ENCODE results near the gene MMD.
A peak's percentile ranks its signal among the peaks of the same experiment; 100 is the strongest.
"Not testable (repeated sequence)": the region's sequence is repeated elsewhere in the genome, so short reads cannot be mapped to it uniquely, and the experiment has no call there.

MMD gene

DNA sequence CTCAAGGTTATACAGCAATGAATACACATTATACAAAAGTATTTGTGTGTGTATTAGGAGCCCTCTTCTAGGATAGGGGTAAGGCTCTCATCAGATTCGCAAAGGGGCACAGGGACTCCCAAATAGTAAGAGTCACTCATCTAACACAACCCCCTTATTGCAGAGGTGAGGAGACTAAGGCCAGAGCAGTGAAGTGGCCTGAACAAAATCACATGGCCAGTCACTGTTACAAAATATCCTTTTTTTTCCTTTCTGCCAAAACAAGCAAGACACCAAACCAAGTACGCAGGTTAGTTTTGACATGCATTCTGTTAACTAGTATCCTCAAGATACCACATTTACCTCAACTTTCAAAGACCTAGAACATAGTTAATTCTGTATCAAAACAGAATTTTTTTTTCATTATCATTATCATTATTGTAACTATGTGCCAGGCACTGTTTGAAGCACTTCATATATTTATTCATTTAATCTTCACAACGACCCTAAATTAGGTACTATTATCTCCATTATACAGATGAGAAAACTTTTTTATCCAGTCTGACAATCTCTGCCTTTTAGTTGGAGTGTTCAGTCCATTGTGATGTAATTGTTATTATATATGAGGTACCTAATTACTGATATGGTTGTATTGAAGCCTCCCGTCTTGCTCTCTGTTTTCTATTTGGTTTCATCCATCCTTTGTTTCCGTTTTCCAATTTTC lies 25.7 kb downstream of the MMD start:
- no peak for DNase-seq (ENCODE audit: low spot score in 2 of 2)
- H3K4me3 Mint-ChIP-seq: no peak overlapping the region

DNA sequence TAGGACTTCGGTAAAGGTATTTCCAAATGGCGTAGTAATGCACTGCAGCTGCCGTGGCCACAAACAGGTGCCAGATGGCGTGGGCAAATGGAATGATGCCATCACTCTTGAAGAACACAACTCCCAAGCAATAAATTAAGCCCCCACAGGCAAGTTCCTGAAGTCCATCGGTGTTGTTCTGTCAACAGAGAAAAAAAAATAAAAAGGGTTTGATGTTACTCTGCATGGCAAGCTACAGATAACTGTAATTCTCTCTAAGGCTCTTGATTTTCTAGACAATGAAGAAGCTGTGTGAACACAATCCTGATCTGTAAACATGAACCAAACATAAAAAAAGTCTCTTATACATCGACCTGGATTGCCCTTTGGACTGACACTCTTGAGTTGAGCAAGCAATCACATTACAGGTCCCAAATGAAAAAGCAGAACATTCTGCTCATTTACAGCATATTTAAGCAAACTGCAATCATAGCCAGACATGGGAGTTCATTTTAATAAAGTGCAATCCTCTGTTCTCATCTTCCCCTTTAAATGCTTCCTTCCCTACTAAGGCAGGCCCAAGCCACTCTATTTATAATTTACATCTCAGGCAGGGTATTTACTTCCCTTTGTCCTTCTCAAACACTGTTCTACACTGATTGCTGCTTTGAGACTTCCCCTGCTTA lies 27.1 kb downstream of the MMD start:
- H3K4me1 Mint-ChIP-seq: no peaks in the 10 kb centered on the region
- no peak for DNase-seq (ENCODE audit: low spot score in 2 of 2)
- no peaks in the 10 kb centered on the region for H3K9me3 Mint-ChIP-seq
- H3K27ac Mint-ChIP-seq: peak overlapping the region; percentile 13
- H3K4me3 Mint-ChIP-seq: no peak overlapping the region
- H3K36me3 Mint-ChIP-seq: peaks cover 51% of the 10 kb centered on the region
- no peak for ATAC-seq

More for the DNA sequence above, 25.7 kb downstream of the MMD start:
- no peaks in the 10 kb centered on the region for H3K9me3 Mint-ChIP-seq
- no peak overlapping the region for H3K27ac Mint-ChIP-seq
- H3K4me1 Mint-ChIP-seq: no peaks in the 10 kb centered on the region
- H3K36me3 Mint-ChIP-seq: peaks cover 65% of the 10 kb centered on the region
- ATAC-seq: no peak

DNA sequence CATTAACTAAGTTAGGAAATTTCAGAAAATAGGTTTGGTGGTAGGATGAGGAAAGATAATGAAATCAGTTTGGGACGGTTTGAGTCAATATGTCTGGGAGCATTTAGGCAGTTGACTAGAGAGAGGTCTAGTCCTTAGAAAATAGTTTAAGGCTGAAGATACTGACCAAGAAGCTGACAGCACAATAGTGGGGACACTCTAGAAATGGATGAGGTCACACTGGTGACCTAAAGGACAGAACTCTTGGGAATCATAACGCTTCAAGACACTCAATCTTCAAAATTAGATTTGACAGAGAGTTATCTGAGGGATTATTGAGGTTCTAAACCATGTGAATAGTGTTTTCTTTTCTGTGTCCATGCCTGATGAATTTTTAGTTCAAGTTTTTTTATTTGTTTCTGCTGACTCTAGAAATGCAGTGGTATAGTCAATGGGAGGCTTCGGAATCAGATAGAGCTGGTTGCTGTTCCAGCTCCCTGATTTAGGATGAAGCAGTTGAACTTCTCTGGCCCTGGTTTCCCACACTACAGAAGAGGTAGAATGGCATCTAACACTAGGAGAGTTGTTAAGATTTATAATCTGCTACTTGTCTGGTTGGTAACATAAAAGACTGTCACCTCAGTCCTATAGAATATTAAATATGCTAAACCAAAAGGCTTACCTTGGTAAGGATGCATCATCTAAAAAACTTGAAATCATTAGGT lies 29.7 kb downstream of the MMD start:
- H3K27ac Mint-ChIP-seq: no peak overlapping the region

DNA sequence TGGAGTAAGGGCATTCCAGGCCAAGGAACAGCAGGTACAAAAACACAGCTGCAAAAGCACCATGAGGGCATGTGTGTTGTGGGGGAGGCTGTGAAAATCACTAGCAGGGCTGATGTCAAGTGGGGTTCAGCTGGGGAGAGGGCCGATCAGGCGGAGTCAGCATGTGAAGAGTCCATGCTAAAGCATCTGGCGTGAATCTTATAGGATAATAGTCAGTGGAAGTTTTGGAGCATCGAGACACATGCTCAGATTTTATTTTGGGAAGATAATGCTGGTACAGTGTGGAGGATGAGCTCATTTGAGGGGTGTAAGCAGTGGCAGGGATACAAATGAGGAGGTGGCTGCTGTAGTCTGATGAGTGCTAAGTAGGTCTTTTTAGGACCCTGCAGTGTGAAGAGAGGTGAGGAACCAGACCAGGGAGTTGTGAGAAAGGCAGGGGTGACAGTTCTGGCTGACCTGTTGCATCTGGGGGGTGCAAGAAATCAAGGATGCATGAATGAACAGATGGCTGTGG lies 30.3 kb downstream of the MMD start:
- no peak for DNase-seq (ENCODE audit: low spot score in 2 of 2)
- no peak for ATAC-seq
- no peaks in the 10 kb centered on the region for H3K9me3 Mint-ChIP-seq
- peaks cover 26% of the 10 kb centered on the region for H3K36me3 Mint-ChIP-seq
- no peak overlapping the region for H3K4me3 Mint-ChIP-seq
- H3K27ac Mint-ChIP-seq: no peak overlapping the region
- H3K4me1 Mint-ChIP-seq: no peaks in the 10 kb centered on the region

More for the DNA sequence above, 29.7 kb downstream of the MMD start:
- Mint-ChIP-seq H3K4me3 (no peak overlapping the region), H3K36me3 (peaks cover 30% of the 10 kb centered on the region), H3K4me1 (no peaks in the 10 kb centered on the region), H3K9me3 (no peaks in the 10 kb centered on the region)
- ATAC-seq (no peak), DNase-seq (ENCODE audit: low spot score in 2 of 2) (no peak)

DNA sequence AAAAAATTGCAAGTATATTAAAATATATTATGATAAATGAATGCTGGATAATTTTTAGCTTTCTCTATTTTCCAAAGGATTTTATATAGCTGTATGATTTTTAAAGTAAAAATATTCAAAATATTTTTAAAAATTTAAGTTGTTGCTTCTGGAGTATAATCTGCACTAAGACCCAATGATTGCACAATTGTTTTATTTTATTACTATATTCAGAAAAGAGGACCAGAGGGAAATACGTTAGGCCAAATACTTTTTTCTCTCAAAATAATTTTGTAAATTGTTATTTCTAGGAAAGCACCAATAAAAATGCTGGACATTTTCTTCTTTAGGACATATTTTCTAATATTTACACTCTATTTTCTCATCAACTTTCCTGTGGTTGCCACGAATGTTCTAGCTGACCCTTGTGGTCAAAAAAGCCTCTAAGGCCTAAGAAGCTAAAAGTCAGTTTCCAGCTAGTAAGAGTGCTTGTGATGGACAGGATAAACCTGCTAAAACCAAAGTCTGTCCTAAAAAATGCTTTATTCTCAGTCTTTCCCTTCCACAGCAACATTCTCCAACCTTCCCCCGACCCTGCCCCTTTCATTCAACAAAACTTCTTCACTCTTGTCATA lies 31.2 kb downstream of the MMD start:
- Mint-ChIP-seq H3K36me3 (peaks cover 24% of the 10 kb centered on the region), H3K4me1 (no peaks in the 10 kb centered on the region), H3K9me3 (no peaks in the 10 kb centered on the region), H3K4me3 (no peak overlapping the region), H3K27ac (no peak overlapping the region)
- DNase-seq (ENCODE audit: low spot score in 2 of 2) (no peak), ATAC-seq (no peak)

DNA sequence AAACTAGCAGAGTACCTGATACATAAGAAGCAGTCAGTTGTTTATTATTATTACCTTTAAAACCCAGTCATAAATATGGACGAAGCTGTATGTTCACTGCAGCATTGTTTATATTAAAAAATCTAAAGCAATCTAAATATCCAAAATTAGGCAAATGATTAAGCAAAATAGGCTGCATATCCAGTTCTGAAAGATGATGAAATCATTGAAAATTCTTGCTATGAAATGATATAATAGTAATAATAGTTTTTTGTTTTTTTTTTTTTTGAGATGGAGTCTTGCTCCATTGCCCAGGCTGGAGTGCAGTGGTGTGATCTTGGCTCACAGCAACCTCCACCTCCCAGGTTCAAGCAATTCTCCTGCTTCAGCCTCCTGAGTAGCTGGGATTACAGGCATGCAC lies 31.9 kb downstream of the MMD start:
- H3K9me3 Mint-ChIP-seq; H3K4me3 Mint-ChIP-seq; DNase-seq (ENCODE audit: low spot score in 2 of 2); H3K4me1 Mint-ChIP-seq; H3K27ac Mint-ChIP-seq; ATAC-seq: not testable (repeated sequence)
- peaks cover 21% of the 10 kb centered on the region for H3K36me3 Mint-ChIP-seq

DNA sequence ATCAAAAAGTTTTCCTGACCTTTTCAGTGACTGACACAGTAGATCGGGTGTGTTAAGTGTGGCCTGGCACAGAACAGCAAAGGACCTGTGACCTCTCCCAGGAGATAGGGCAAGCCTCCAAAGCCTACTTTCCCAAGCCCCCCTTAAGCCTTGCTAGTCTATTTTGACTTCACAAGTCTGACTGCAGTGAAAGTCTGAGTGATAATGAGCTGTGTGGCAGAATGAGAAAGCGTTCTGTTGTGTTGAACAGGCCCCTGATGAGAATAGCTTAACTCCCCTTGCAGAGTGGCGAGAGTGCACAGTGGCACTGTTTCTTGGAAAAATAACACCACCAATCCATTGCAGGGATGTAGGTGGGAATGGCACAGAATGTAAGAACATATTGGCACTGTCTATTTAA lies 32.8 kb downstream of the MMD start:
- Mint-ChIP-seq H3K4me3 (no peak overlapping the region), H3K27ac (no peak overlapping the region), H3K36me3 (peaks cover 13% of the 10 kb centered on the region), H3K9me3 (no peaks in the 10 kb centered on the region), H3K4me1 (no peaks in the 10 kb centered on the region)
- ATAC-seq (no peak), DNase-seq (ENCODE audit: low spot score in 2 of 2) (no peak)

DNA sequence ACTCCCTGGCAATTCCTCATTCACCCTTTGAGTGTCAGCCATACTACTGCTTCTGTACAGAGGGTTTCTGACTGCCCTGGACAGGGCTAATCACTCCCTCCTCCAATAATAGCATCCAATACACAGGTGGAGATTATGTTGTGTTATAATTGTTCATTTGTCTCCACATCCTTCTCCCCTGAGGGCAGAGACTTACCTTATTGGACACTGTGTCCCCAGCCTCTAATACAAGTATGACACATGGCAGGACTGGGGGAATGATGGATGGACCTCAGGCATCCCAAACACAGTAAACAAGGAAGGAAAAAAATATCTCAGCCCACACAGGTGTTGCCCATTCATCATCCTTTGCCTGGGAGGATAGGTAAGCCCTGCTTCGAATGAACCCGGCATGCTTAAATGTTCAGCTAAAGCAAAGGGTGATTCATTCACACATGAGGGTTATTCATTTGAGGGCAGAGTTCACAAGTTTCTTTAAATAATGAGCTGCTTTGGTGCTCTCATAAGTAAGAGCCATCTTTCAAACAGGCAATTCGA lies 34.8 kb downstream of the MMD start:
- no peak overlapping the region for H3K4me3 Mint-ChIP-seq
- H3K36me3 Mint-ChIP-seq: no peaks in the 10 kb centered on the region
- no peaks in the 10 kb centered on the region for H3K4me1 Mint-ChIP-seq
- no peak for DNase-seq (ENCODE audit: low spot score in 2 of 2)
- H3K9me3 Mint-ChIP-seq: no peaks in the 10 kb centered on the region
- no peak for ATAC-seq
- no peak overlapping the region for H3K27ac Mint-ChIP-seq

DNA sequence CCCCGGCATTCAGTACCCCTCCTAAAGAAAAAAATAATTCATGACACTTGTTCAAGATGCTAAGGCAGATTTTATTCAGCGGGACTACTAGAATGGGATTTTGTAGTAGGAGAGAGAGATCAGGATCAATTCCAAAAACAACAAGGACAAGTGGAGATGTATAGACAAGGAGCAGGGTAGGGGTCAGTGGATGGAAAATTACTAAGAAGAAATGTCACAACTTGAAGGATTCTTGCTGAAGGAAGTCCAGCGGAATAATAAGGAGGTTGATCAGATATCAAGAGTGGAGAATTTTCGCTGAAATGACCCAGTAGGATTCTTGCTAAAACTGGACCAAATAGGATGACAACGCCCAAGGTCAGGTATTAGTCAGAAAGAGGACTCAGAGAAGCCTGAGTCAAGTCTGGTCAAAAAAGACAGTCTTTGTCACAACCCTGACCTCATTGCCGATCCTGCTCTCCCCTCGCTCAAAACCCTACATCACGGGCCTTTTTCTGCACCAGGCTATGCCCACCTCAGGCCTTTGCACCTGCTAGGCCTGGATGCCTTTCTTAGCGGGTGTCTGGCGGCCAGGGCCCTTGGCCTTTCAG lies 36.9 kb downstream of the MMD start:
- Mint-ChIP-seq H3K4me1 (no peaks in the 10 kb centered on the region), H3K36me3 (no peaks in the 10 kb centered on the region), H3K27ac (no peak overlapping the region), H3K4me3 (no peak overlapping the region), H3K9me3 (no peaks in the 10 kb centered on the region)
- no peak for DNase-seq (ENCODE audit: low spot score in 2 of 2)
- ATAC-seq: no peak

DNA sequence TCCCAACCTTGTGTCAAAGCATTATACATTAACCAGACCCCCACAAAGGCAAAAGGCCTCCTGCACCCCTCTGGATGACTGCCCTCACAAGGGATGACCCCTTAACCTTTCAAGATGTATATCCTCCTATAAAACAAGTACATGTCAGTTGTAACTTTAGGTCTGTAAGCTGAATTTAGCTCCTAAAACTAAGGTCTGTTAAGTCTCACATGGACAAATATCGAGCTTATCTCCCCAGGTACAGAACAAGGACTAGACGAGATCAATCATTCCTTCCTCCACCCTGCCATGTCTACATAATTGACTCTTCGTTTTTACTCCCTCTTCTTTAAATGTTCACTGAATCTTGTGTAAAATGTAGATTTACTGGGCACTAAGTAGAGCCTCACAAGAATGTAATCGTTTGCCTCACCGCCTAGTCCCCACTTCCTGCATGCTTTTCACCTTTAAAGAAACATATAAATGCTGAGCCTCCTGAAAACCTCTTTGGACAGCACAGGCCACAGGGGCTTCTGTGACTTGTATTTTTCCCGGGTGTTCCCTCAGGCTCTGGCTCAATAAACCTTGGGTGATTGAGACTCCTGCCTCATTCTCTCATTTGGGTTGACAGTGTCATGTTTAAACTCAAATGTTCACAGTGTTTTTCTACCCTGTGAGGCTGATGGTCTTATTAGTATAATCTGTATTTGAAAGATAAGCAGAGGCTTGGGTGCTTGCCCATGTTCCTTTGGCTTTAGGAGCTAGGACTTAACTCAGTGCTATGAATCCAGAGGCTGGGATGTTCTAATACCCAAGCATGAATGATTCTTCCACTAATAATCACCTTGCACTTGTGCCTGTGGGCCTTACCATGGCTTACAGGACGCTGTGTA lies 37.6 kb downstream of the MMD start:
- no peak for ATAC-seq
- no peaks in the 10 kb centered on the region for H3K9me3 Mint-ChIP-seq
- H3K4me1 Mint-ChIP-seq: no peaks in the 10 kb centered on the region
- H3K4me3 Mint-ChIP-seq: no peak overlapping the region
- DNase-seq (ENCODE audit: low spot score in 2 of 2): no peak
- no peak overlapping the region for H3K27ac Mint-ChIP-seq
- H3K36me3 Mint-ChIP-seq: no peaks in the 10 kb centered on the region

DNA sequence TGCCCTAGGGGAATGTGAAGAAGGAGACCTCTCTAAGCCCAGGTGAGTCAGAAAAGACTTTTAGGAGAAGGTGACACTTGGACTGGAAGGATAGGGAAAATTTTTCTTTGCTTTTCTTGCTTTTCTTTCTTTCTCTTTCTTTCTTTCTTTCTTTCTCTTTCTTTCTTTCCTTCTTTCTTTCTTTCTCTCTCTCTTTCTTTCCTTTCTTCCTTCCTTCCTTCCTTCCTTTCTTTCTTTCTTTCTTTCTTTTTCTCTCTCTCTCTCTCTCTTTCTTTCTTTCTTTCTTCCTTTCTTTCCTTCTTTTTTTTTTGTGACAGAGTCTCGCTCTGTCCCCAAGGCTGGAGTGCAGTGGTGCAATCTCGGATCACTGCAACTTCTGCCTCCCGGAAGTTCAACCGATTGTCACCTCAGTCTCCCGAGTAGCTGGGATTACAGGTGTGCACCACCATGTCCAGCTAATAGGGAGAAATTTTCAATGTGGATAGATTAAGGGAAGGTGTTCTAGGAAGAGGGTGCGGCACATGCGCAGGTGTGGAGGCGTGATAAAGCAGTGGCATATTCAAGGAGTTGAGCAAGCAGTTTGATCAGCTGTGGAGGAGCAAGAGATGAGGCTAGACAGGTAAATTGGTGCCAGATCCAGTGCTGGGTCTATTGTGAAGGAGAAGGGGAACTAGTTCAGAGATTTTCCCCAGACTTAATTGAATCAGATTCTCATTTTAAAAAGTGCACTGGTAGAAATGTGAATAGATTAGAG lies 40.4 kb downstream of the MMD start:
- DNase-seq (ENCODE audit: low spot score in 2 of 2) (no peak), ATAC-seq (no peak)
- H3K4me1 Mint-ChIP-seq: no peaks in the 10 kb centered on the region
- no peak overlapping the region for H3K4me3 Mint-ChIP-seq
- H3K9me3 Mint-ChIP-seq: no peaks in the 10 kb centered on the region
- no peak overlapping the region for H3K27ac Mint-ChIP-seq
- H3K36me3 Mint-ChIP-seq: no peaks in the 10 kb centered on the region

DNA sequence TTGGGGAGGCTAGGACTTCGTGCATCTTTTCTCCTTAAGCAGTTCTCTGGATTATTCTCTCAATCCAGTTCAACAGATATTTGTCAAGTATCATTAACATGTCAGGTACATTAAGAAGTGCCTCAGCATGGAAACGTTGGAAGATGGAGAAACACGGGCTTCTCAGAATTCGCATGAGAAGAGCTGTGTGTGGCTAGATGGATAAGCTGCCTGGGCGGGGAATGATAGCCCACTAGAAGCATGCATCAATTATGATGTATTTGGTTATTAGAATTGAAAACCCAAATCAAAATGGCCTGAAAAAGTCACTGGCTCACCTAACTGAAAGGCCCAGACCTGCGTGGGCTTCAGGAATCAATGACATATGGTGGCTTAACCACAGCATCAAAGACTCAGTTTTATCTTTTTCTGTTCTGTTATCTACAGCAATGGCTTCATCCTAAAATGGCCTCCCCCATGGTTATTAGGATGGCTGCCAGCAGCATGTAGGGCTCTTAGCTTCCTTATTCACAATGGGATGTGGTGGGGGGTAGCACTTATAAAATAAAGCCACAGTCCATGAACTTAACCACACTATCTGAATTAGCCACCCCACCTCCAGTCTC lies 43.9 kb downstream of the MMD start:
- no peaks in the 10 kb centered on the region for H3K4me1 Mint-ChIP-seq
- DNase-seq (ENCODE audit: low spot score in 2 of 2) (no peak), ATAC-seq (no peak)
- no peaks in the 10 kb centered on the region for H3K36me3 Mint-ChIP-seq
- no peak overlapping the region for H3K4me3 Mint-ChIP-seq
- H3K9me3 Mint-ChIP-seq: no peaks in the 10 kb centered on the region
- no peak overlapping the region for H3K27ac Mint-ChIP-seq

DNA sequence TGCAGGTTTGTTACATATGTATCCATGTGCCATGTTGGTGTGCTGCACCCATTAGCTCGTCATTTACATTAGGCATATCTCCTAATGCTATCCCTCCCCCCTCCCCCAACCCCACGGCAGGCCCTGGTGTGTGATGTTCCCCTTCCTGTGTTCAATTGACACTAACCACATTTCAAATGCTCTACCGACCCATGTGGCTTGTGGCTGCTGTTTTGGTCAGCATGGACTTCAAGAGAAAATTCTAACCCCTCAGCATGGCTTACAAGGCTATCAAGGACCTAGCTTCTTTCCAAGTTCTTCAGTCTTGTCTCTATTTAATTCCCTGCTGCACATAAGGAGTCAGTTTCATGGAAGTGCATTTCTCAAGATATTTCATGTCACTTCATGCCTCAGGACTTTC lies 52.9 kb downstream of the MMD start:
- H3K4me3 Mint-ChIP-seq: no peak overlapping the region
- H3K4me1 Mint-ChIP-seq: peaks cover 6% of the 10 kb centered on the region
- H3K27ac Mint-ChIP-seq: no peak overlapping the region
- no peak for ATAC-seq
- peaks cover 3% of the 10 kb centered on the region for H3K9me3 Mint-ChIP-seq
- no peak for DNase-seq (ENCODE audit: low spot score in 2 of 2)
- no peaks in the 10 kb centered on the region for H3K36me3 Mint-ChIP-seq

Data from stimulated activated effector memory CD8-positive, alpha-beta T cell treated with anti-CD3 and anti-CD28 coated beads, Interleukin-12 subunit alpha, Interleukin-12 subunit beta, amount 100 ng/mL, for 72 hours (primary cell).